ENCODE data around the gene YIPF7. TPM values are rescaled to one million over a fixed set of nuclear protein-coding genes. Genes with fewer than 3 reads are reported as not detected.

Gene YIPF7
- polyA plus RNA-seq, 1 of the 3 experiments (the other 2 are of a cell fraction) = not detected

GRCh38 chr4:44668526-44668925, 17.1 kb upstream of the YIPF7 start:
- DNase-seq = no peak
- TF ChIP-seq NFIC (IDR thresholded peaks at IDR 0.05; ENCODE audit: borderline replicate concordance) = no peak
- no peak for TF ChIP-seq YY1 (IDR thresholded peaks at IDR 0.05; ENCODE audit: low read depth)
- TF ChIP-seq USF2 (IDR thresholded peaks at IDR 0.05; ENCODE audit: borderline replicate concordance, low read depth, low read length) = no peak
- TF ChIP-seq, protein P1, sequence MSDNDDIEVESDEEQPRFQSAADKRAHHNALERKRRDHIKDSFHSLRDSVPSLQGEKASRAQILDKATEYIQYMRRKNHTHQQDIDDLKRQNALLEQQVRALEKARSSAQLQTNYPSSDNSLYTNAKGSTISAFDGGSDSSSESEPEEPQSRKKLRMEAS (IDR thresholded peaks at IDR 0.05; ENCODE audit: low read depth) = no peak
- TF ChIP-seq NRF1 (IDR thresholded peaks at IDR 0.05; ENCODE audit: low read depth, low read length) = no peak
- TF ChIP-seq JUND (IDR thresholded peaks at IDR 0.05) = no peak
- TF ChIP-seq FOXM1 (IDR thresholded peaks at IDR 0.05; ENCODE audit: low read depth) = no peak
- TF ChIP-seq, protein P2, sequence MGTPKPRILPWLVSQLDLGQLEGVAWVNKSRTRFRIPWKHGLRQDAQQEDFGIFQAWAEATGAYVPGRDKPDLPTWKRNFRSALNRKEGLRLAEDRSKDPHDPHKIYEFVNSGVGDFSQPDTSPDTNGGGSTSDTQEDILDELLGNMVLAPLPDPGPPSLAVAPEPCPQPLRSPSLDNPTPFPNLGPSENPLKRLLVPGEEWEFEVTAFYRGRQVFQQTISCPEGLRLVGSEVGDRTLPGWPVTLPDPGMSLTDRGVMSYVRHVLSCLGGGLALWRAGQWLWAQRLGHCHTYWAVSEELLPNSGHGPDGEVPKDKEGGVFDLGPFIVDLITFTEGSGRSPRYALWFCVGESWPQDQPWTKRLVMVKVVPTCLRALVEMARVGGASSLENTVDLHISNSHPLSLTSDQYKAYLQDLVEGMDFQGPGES (IDR thresholded peaks at IDR 0.05; ENCODE audit: low read depth, low read length) = no peak
- no peak for TF ChIP-seq EZH2phosphoT487 (IDR thresholded peaks at IDR 0.05; ENCODE audit: borderline replicate concordance, low read depth)
- TF ChIP-seq EP300 (IDR thresholded peaks at IDR 0.05; ENCODE audit: borderline replicate concordance in 1 of 2, low read depth in 1 of 2, low read length in 1 of 2) = no peak
- TF ChIP-seq PBX3 (IDR thresholded peaks at IDR 0.05) = no peak
- no peak for TF ChIP-seq RCOR1 (IDR thresholded peaks at IDR 0.05; ENCODE audit: low read length)
- no peaks in the 10 kb centered on the region for H3K27me3 ChIP-seq (ENCODE audit: insufficient read depth)
- H3K4me1 ChIP-seq (ENCODE audit: control insufficient read depth in 1 of 2, insufficient read depth in 2 of 2, low read depth in 1 of 2, low read length in 1 of 2) = no peaks in the 10 kb centered on the region
- H3K9me2 ChIP-seq = no peaks in the 10 kb centered on the region
- H3F3A ChIP-seq (replicated peaks; ENCODE audit: insufficient read depth) = no peaks in the 10 kb centered on the region
- 35% methylated on average over 2 of the region's 2 CpGs for WGBS (ENCODE audit: low lambda C conversion rate)
- H3K9ac ChIP-seq = no peak overlapping the region
- no peaks in the 10 kb centered on the region for H3K36me3 ChIP-seq (replicated peaks in 1 of 2; ENCODE audit: control insufficient read depth in 1 of 2, insufficient read depth in 2 of 2, low read length in 1 of 2)
- H3K4me2 ChIP-seq = no peak overlapping the region
- ChIA-PET CTCF (interaction anchor here (1.1 kb wide), 1 partner anchor 8 kb away, joined by 3 read pairs; no protein-coding TSS in a partner anchor), POLR2A (no interaction called here)
- no peak overlapping the region for H3K4me3 ChIP-seq (ENCODE audit: low read depth in 2 of 2, low read length in 1 of 2)
- H3K27ac ChIP-seq (ENCODE audit: low read depth in 2 of 2, low read length in 1 of 2) = no peak overlapping the region
- no peaks in the 10 kb centered on the region for H4K20me1 ChIP-seq (ENCODE audit: insufficient read depth)
- H3K79me2 ChIP-seq (ENCODE audit: insufficient read depth) = no peaks in the 10 kb centered on the region
- 0 out of 2 replicates have a peak overlapping the region, but pooled peaks have one; percentile 0 for H2AFZ ChIP-seq (ENCODE audit: low read depth)
- H3K9me3 ChIP-seq = no peaks in the 10 kb centered on the region

- ChIA-PET POLR2A (no interaction called here), CTCF (no interaction called here)
- 70% methylated on average over 11 of the region's 20 CpGs for WGBS (ENCODE audit: low lambda C conversion rate)
- TF ChIP-seq RCOR1 (IDR thresholded peaks at IDR 0.05; ENCODE audit: low read length) (no peak), ELF1 (IDR thresholded peaks at IDR 0.05) (no peak), RAD21 (IDR thresholded peaks at IDR 0.05; ENCODE audit: low read length) (no peak), USF2 (IDR thresholded peaks at IDR 0.05; ENCODE audit: borderline replicate concordance, low read depth, low read length) (no peak), SMC3 (IDR thresholded peaks at IDR 0.05; ENCODE audit: low read depth, low read length) (no peak), FOXM1 (IDR thresholded peaks at IDR 0.05; ENCODE audit: low read depth) (no peak), GABPA (IDR thresholded peaks at IDR 0.05; ENCODE audit: low read depth) (no peak), CHD2 (IDR thresholded peaks at IDR 0.05; ENCODE audit: low read length, partially characterized antibody) (no peak), EZH2phosphoT487 (IDR thresholded peaks at IDR 0.05; ENCODE audit: borderline replicate concordance, low read depth) (no peak), SIN3A (IDR thresholded peaks at IDR 0.05; ENCODE audit: borderline replicate concordance, low read depth, low read length) (no peak)
- TF ChIP-seq, protein P3, sequence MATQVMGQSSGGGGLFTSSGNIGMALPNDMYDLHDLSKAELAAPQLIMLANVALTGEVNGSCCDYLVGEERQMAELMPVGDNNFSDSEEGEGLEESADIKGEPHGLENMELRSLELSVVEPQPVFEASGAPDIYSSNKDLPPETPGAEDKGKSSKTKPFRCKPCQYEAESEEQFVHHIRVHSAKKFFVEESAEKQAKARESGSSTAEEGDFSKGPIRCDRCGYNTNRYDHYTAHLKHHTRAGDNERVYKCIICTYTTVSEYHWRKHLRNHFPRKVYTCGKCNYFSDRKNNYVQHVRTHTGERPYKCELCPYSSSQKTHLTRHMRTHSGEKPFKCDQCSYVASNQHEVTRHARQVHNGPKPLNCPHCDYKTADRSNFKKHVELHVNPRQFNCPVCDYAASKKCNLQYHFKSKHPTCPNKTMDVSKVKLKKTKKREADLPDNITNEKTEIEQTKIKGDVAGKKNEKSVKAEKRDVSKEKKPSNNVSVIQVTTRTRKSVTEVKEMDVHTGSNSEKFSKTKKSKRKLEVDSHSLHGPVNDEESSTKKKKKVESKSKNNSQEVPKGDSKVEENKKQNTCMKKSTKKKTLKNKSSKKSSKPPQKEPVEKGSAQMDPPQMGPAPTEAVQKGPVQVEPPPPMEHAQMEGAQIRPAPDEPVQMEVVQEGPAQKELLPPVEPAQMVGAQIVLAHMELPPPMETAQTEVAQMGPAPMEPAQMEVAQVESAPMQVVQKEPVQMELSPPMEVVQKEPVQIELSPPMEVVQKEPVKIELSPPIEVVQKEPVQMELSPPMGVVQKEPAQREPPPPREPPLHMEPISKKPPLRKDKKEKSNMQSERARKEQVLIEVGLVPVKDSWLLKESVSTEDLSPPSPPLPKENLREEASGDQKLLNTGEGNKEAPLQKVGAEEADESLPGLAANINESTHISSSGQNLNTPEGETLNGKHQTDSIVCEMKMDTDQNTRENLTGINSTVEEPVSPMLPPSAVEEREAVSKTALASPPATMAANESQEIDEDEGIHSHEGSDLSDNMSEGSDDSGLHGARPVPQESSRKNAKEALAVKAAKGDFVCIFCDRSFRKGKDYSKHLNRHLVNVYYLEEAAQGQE (IDR thresholded peaks at IDR 0.05; ENCODE audit: low read depth, low read length) = no peak
Measured at GRCh38 chr4:44663539-44664263, 12.3 kb upstream of the YIPF7 start.

More at GRCh38 chr4:44663539-44664263, 12.3 kb upstream of the YIPF7 start:
- H3F3A ChIP-seq (replicated peaks; ENCODE audit: insufficient read depth) = no peaks in the 10 kb centered on the region
- H3K27me3 ChIP-seq (ENCODE audit: insufficient read depth) = no peaks in the 10 kb centered on the region; the same call in 1 of the 2 replicates
- H3K4me1 ChIP-seq (ENCODE audit: control insufficient read depth in 1 of 2, insufficient read depth in 2 of 2, low read depth in 1 of 2, low read length in 1 of 2) = no peaks in the 10 kb centered on the region
- H2AFZ ChIP-seq (ENCODE audit: low read depth) = no peak overlapping the region
- no peak overlapping the region for H3K27ac ChIP-seq (ENCODE audit: low read depth in 2 of 2, low read length in 1 of 2)
- no peak overlapping the region for H3K4me2 ChIP-seq
- no peaks in the 10 kb centered on the region for H3K36me3 ChIP-seq (replicated peaks in 1 of 2; ENCODE audit: control insufficient read depth in 1 of 2, insufficient read depth in 2 of 2, low read length in 1 of 2)
- H3K79me2 ChIP-seq (ENCODE audit: insufficient read depth) = no peaks in the 10 kb centered on the region
- H3K9ac ChIP-seq = no peak overlapping the region
- no peaks in the 10 kb centered on the region for H3K9me2 ChIP-seq
- no peak for DNase-seq
- H3K4me3 ChIP-seq (ENCODE audit: low read depth in 2 of 2, low read length in 1 of 2) = no peak overlapping the region
- no peaks in the 10 kb centered on the region for H4K20me1 ChIP-seq (ENCODE audit: insufficient read depth)
- H3K9me3 ChIP-seq = no peaks in the 10 kb centered on the region
